IMR-90 (cell line): ENCODE data around the gene KCNAB3. TPM values are rescaled to one million over a fixed set of nuclear protein-coding genes. Genes with fewer than 3 reads are reported as not detected.

Experiments used
- ATAC-seq: fragments of 200-7000 bp; cut with Tn5 transposase; 2 replicates; pipeline ENCODE4 v1.9.1; 2020; ENCODE audit warnings: low read depth, mild to moderate bottlenecking, moderate library complexity
- BruUV-seq: library from RNA; stranded (reverse); fragments of 400-500 nt; replicated peaks from 2 replicates; lab custom pipeline; 2021; lab: Mats Ljungman, UMichigan
- CTCF ChIA-PET: fragments of 300-600 bp; formaldehyde crosslinking; extraction: SDS; loops from one replicate; lab custom pipeline; 2021; ENCODE audit warnings: antibody characterized with exemption; lab: Yijun Ruan, JAX
- POLR2A ChIA-PET: fragments of 300-600 bp; sonication (Branson Sonifier 250); formaldehyde crosslinking; loops from one replicate; lab custom pipeline; 2022; ENCODE audit warnings: antibody characterized with exemption; ENCODE audit not compliant: unreplicated experiment; lab: Charles Lee
- DNase-seq: peaks from one replicate; pipeline ENCODE4 v3.0.0; 2013
- H2AFZ ChIP-seq: replicated peaks from 2 replicates; pipeline ENCODE3; 2013; ENCODE audit warnings: low read length, mild to moderate bottlenecking; ENCODE audit not compliant: poor library complexity
- H2AK5ac ChIP-seq: 2 replicates; pipeline ENCODE4 v1.6.1; 2013; ENCODE audit warnings: low read depth, low read length, inconsistent platforms
- H2AK9ac ChIP-seq: replicated peaks from 2 replicates; pipeline ENCODE3; 2013; ENCODE audit warnings: mild to moderate bottlenecking, low read depth, low read length, moderate library complexity; ENCODE audit not compliant: poor library complexity
- H2BK120ac ChIP-seq: 2 replicates; pipeline ENCODE4 v1.6.1; 2013; ENCODE audit warnings: low read depth, low read length, inconsistent platforms
- H2BK15ac ChIP-seq: 3 replicates; pipeline ENCODE4 v1.6.1; 2013; ENCODE audit warnings: low read depth, low read length, inconsistent platforms
- H2BK20ac ChIP-seq: 2 replicates; pipeline ENCODE4 v1.6.1; 2013; ENCODE audit warnings: low read depth, mild to moderate bottlenecking, inconsistent platforms, low read length, moderate library complexity
- H2BK5ac ChIP-seq: 2 replicates; pipeline ENCODE4 v1.6.1; 2013; ENCODE audit warnings: mild to moderate bottlenecking, low read depth, low read length, inconsistent platforms; ENCODE audit not compliant: poor library complexity, severe bottlenecking
- H3K14ac ChIP-seq: replicated peaks from 2 replicates; pipeline ENCODE4 v1.6.1; 2013; ENCODE audit warnings: low read depth, low read length, inconsistent platforms
- H3K18ac ChIP-seq: 2 replicates; pipeline ENCODE4 v1.6.1; 2013; ENCODE audit warnings: low read depth, low read length, control low read depth
- H3K23ac ChIP-seq: 2 replicates; pipeline ENCODE4 v1.6.1; 2013; ENCODE audit warnings: low read depth, low read length, inconsistent platforms
- H3K27ac ChIP-seq: 2 replicates; pipeline ENCODE4 v1.5.1; 2013; ENCODE audit warnings: mild to moderate bottlenecking, control low read depth, low read length; ENCODE audit not compliant: insufficient read depth
- H3K27me3 ChIP-seq: 2 replicates; pipeline ENCODE4 v1.6.1; 2013; ENCODE audit warnings: low read length; ENCODE audit not compliant: control insufficient read depth, insufficient read depth
- H3K36me3 ChIP-seq: 2 replicates; pipeline ENCODE4 v1.6.1; 2013; ENCODE audit warnings: low read length, mixed read lengths; ENCODE audit not compliant: control insufficient read depth, insufficient read depth
- H3K4ac ChIP-seq: 2 replicates; pipeline ENCODE4 v1.6.1; 2013; ENCODE audit warnings: low read depth, low read length, inconsistent platforms
- H3K4me1 ChIP-seq: 2 replicates; pipeline ENCODE4 v1.6.1; 2013; ENCODE audit warnings: low read length, mixed read lengths; ENCODE audit not compliant: control insufficient read depth, insufficient read depth
- H3K4me2 ChIP-seq: 2 replicates; pipeline ENCODE4 v1.6.1; 2013; ENCODE audit warnings: low read depth, mild to moderate bottlenecking, control low read depth, low read length, moderate library complexity
- H3K4me3 ChIP-seq: 2 replicates; pipeline ENCODE4 v1.5.1; 2013; ENCODE audit warnings: low read depth, mild to moderate bottlenecking, control low read depth, low read length, moderate library complexity; ENCODE audit not compliant: insufficient read depth
- H3K56ac ChIP-seq: 2 replicates; pipeline ENCODE4 v1.6.1; 2013; ENCODE audit warnings: low read length, inconsistent platforms; ENCODE audit not compliant: insufficient read depth; ENCODE audit errors: extremely low read depth
- H3K79me1 ChIP-seq, 2 experiments: 2 replicates each; pipeline ENCODE4 v1.6.1; 2013; ENCODE audit warnings: low read length in 2 of 2, inconsistent platforms in 1 of 2, low read depth in 1 of 2
- H3K9ac ChIP-seq: 2 replicates; pipeline ENCODE4 v1.6.1; 2013; ENCODE audit warnings: low read depth, low read length, control low read depth
- H3K9me1 ChIP-seq: 2 replicates; pipeline ENCODE4 v1.6.1; 2013; ENCODE audit warnings: low read length, inconsistent platforms; ENCODE audit not compliant: insufficient read depth
- H3K9me3 ChIP-seq: 2 replicates; pipeline ENCODE4 v1.6.1; 2013; ENCODE audit warnings: low read length; ENCODE audit not compliant: control insufficient read depth, insufficient read depth
- H4K20me1 ChIP-seq: 2 replicates; pipeline ENCODE4 v1.6.1; 2013; ENCODE audit warnings: low read length, inconsistent platforms; ENCODE audit not compliant: insufficient read depth
- H4K5ac ChIP-seq: 2 replicates; pipeline ENCODE4 v1.6.1; 2013; ENCODE audit warnings: mild to moderate bottlenecking, low read depth, low read length, control low read depth
- H4K8ac ChIP-seq, 2 experiments: 2 replicates each; pipeline ENCODE4 v1.6.1; 2013; ENCODE audit warnings: low read depth in 2 of 2, low read length in 2 of 2, control low read depth in 1 of 2, inconsistent platforms in 1 of 2
- H4K91ac ChIP-seq: 2 replicates; pipeline ENCODE4 v1.6.1; 2013; ENCODE audit warnings: low read depth, low read length, inconsistent platforms; ENCODE audit not compliant: insufficient read depth
- CEBPB ChIP-seq: IDR thresholded peaks from 2 replicates; pipeline ENCODE4 v1.6.1; 2012; ENCODE audit warnings: low read depth, low read length, improper control_type of control experiment
- CHD1 ChIP-seq: IDR thresholded peaks from 2 replicates; pipeline ENCODE4 v1.6.1; 2012; ENCODE audit warnings: low read depth, low read length, improper control_type of control experiment
- ELK1 ChIP-seq: fragments of 150-350 bp; IDR thresholded peaks from 2 replicates; pipeline ENCODE4 v1.6.1; 2016; ENCODE audit warnings: low read depth, mild to moderate bottlenecking, low read length, moderate library complexity, borderline replicate concordance
- MAFK ChIP-seq: IDR thresholded peaks from 2 replicates; pipeline ENCODE4 v1.6.1; 2012; ENCODE audit warnings: low read depth, low read length, improper control_type of control experiment
- MAZ ChIP-seq: IDR thresholded peaks from 2 replicates; pipeline ENCODE4 v1.6.1; 2012; ENCODE audit warnings: low read depth, mild to moderate bottlenecking, low read length, improper control_type of control experiment, moderate library complexity, borderline replicate concordance
- MXI1 ChIP-seq: IDR thresholded peaks from 2 replicates; pipeline ENCODE4 v1.6.1; 2012; ENCODE audit warnings: low read depth, mild to moderate bottlenecking, low read length, moderate library complexity, borderline replicate concordance
- NFE2L2 ChIP-seq: fragments of 150-350 bp; IDR thresholded peaks from 2 replicates; pipeline ENCODE4 v1.6.1; 2016; ENCODE audit warnings: low read depth, mild to moderate bottlenecking, low read length
- RCOR1 ChIP-seq: IDR thresholded peaks from 2 replicates; pipeline ENCODE4 v1.6.1; 2012; ENCODE audit warnings: mild to moderate bottlenecking, low read length, improper control_type of control experiment; ENCODE audit not compliant: insufficient replicate concordance
- RFX5 ChIP-seq: IDR thresholded peaks from 2 replicates; pipeline ENCODE4 v1.8.0; 2012; ENCODE audit warnings: low read depth, mild to moderate bottlenecking, low read length, moderate library complexity
- WGBS, 2 experiments: methylation state at CpG; one replicate each; pipeline versions ENCODE4 v1.1.5 to v1.1.7; 2013; ENCODE audit warnings: missing lambda C conversion rate in 2 of 2; ENCODE audit not compliant: insufficient read length in 1 of 2; ENCODE audit errors: extremely low coverage in 2 of 2; 5-methylcytosine and 5-hydroxymethylcytosine counted together
- dilution Hi-C: fragments of 300-500 bp; cut with HindIII; formaldehyde crosslinking; loops from one replicate; pipeline ENCODE4 v1.14.3; 2018; ENCODE audit warnings: low sequenced_read_pairs; ENCODE audit not compliant: unreplicated experiment
- in situ Hi-C: fragments of 300-500 bp; cut with MboI; formaldehyde crosslinking; loops from 3 replicates; pipeline ENCODE4 v1.14.3; 2019; ENCODE audit warnings: low sequenced_read_pairs, inconsistent platforms, mixed read lengths
- intact Hi-C: fragments of 100-400 bp; cut with micrococcal nuclease; formaldehyde crosslinking; loops from 2 replicates; pipeline ENCODE4 v1.10.0; 2022
- polyA plus RNA-seq, 3 experiments: library from polyadenylated mRNA; depleted of rRNA; stranded (reverse); fragments of >200 nt; gene quantifications; 2 replicates each; pipeline ENCODE4 v1.2.3, GENCODE V29; 2012; ENCODE audit warnings: low replicate concordance in 1 of 3
- total RNA-seq: library from RNA; depleted of rRNA; stranded (reverse); fragments of >200 nt; gene quantifications from 2 replicates; pipeline ENCODE4 v1.2.3, GENCODE V29; 2012

KCNAB3 gene
- total and polyA plus RNA-seq, 2 of the 4 experiments (the other 2 are of a cell fraction): 0.36 to 4.2 TPM

- H2AFZ ChIP-seq: no peak overlapping the region
- no peak overlapping the region for H2BK5ac ChIP-seq
- H3K56ac ChIP-seq: no peak overlapping the region
- H3K36me3 ChIP-seq: no peaks in the 10 kb centered on the region
- no peak overlapping the region for H3K9ac ChIP-seq
- ATAC-seq (no peak), DNase-seq (no peak)
- H3K4me3 ChIP-seq: no peak overlapping the region
- H3K79me1 ChIP-seq: no peaks in the 10 kb centered on the region
- no CpG with 5 or more reads among the region's 2 CpGs for WGBS, 2 experiments
- H3K4ac ChIP-seq: no peak overlapping the region
- no peak overlapping the region for H3K14ac ChIP-seq
- dilution Hi-C loops (no loop called here), in situ Hi-C loops (no loop called here), intact Hi-C loops (no loop called here)
- no peak overlapping the region for H3K4me2 ChIP-seq
- no peaks in the 10 kb centered on the region for H3K4me1 ChIP-seq
- peaks cover 10% of the 10 kb centered on the region for H3K27me3 ChIP-seq
- H2BK15ac ChIP-seq: no peak overlapping the region
- POLR2A ChIA-PET: no interaction called here
- H3K27ac ChIP-seq: no peak overlapping the region
- H4K91ac ChIP-seq: no peak overlapping the region
- H3K9me1 ChIP-seq: no peaks in the 10 kb centered on the region
- H2AK5ac ChIP-seq: no peak overlapping the region
- H2AK9ac ChIP-seq: no peak overlapping the region
- no peak overlapping the region for H2BK20ac ChIP-seq
- H4K8ac ChIP-seq: no peak overlapping the region
- no TSS peak for BruUV-seq
- CTCF ChIA-PET: no interaction called here
- no peak overlapping the region for H2BK120ac ChIP-seq
- no peaks in the 10 kb centered on the region for H3K9me3 ChIP-seq
- H4K20me1 ChIP-seq: no peaks in the 10 kb centered on the region
- H3K18ac ChIP-seq: no peak overlapping the region
- H4K5ac ChIP-seq: no peak overlapping the region
- H3K23ac ChIP-seq: no peak overlapping the region
- TF ChIP-seq MAZ: no peak
- no peak for TF ChIP-seq CHD1
- TF ChIP-seq RCOR1: no peak
- no peak for TF ChIP-seq MAFK
- no peak for TF ChIP-seq ELK1
- no peak for TF ChIP-seq CEBPB
- no peak for TF ChIP-seq RFX5
- no peak for TF ChIP-seq NFE2L2
- TF ChIP-seq MXI1: no peak
These were observed 31.8 kb upstream of the KCNAB3 start for GRCh38 chr17:7961421-7961820.
